RWPE1 (cell line): Measurements from ENCODE around the gene CTRB1.

Experiments used
- CTCF ChIA-PET: fragments of 350-600 bp; sonication (Branson Sonifier 250); formaldehyde crosslinking; extraction: SDS; loops from one replicate; lab custom pipeline; 2021; lab: Yijun Ruan, JAX
- POLR2A ChIA-PET: fragments of 400-600 bp; formaldehyde crosslinking; extraction: SDS; loops from one replicate; lab custom pipeline; 2020; ENCODE audit warnings: antibody characterized with exemption; ENCODE audit not compliant: low non-redundant PET; lab: Yijun Ruan, JAX
- DNase-seq: peaks from one replicate; pipeline ENCODE4 v3.0.0; 2012; ENCODE audit warnings: low spot score
- H3K27ac ChIP-seq: fragments of 450-650 bp; 2 replicates; pipeline ENCODE4 v1.5.1; 2017
- CTCF ChIP-seq: fragments of 450-650 bp; conservative IDR thresholded peaks from 2 replicates; pipeline ENCODE4 v1.5.1; 2017; ENCODE audit warnings: low read depth, mild to moderate bottlenecking

CTRB1 gene

DNA sequence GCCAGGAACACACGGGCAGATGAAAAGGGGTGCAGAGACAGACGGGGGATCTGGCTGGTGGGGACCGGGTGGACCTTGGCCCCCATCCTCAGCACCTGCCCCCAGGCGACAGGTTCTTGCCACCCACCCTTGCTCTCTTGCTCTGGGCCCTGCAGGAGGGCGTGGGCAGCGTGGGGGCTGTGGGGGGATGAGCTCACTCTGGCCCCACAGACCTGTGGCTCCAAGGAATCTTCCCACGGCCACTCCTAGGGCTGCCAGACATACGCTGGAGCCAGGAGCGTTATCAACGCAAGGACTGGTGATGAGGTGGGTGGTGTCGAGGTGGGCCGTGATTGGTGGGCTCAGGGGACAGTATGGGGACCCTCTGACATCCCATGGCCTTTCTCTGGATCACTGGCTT, 6.3 kb downstream of the CTRB1 start:
- TF ChIP-seq CTCF = no peak
- no peak overlapping the region for H3K27ac ChIP-seq
- ChIA-PET CTCF (interaction anchor here (0.7 kb wide), 1 partner anchor 9 kb away, joined by 3 read pairs; no protein-coding TSS in a partner anchor), POLR2A (no interaction called here)
- DNase-seq = no peak

DNA sequence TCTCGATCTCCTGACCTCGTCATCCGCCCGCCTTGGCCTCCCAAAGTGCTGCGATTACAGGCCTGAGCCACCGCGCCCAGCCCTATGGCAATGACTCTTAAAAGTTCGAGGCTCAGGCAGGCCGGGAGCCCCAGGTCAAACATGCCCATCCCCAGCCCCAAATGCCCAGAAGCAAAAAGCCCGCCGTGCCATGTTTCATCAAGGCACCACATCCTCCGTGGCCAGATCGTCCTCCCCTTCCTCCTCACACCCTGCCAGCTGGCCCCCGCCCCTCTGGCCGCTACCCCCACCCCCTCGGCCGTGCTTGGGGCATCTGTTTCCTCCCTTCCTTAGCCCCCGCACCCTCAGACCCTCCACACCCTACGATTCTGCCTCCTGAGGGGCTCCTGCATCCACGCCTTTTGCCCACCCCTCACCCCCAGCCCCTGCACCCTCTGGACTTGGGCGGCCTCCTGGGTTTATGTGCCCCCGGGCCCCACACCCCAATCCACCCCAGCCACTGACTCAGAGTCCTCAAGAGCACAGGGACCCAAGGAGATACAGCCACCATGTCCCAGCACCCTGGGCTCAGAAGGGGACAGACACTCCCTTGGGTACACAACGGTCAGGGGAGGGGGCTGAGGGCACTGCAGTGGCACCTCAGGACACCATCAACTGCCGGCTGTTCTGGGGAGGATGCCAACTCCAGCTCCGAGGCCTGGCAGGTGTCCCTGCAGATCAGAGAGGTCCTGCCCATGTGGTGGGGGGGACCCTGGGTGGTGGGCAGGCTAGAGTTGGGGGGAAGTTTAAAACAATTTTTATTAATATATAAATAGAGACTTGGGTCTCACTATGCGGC, 7.1 kb downstream of the CTRB1 start:
- CTCF ChIA-PET = interaction anchor here (0.6 kb wide), 1 partner anchor 167 kb away, joined by 5 read pairs; no protein-coding TSS in a partner anchor
- H3K27ac ChIP-seq = no peak overlapping the region
- no peak for TF ChIP-seq CTCF
- POLR2A ChIA-PET = no interaction called here
- DNase-seq = no peak

- TF ChIP-seq CTCF = no peak
- POLR2A ChIA-PET = no interaction called here
- peak overlapping the region; percentile 49 for H3K27ac ChIP-seq
- no peak for DNase-seq
- CTCF ChIA-PET = interaction anchor here (0.6 to 1.6 kb wide), 2 partner anchors 28 to 115 kb away, joined by 3 to 6 read pairs; no protein-coding TSS in a partner anchor
These were observed 8.0 kb downstream of the CTRB1 start for GRCh38 chr16:75226550-75227360.

DNA sequence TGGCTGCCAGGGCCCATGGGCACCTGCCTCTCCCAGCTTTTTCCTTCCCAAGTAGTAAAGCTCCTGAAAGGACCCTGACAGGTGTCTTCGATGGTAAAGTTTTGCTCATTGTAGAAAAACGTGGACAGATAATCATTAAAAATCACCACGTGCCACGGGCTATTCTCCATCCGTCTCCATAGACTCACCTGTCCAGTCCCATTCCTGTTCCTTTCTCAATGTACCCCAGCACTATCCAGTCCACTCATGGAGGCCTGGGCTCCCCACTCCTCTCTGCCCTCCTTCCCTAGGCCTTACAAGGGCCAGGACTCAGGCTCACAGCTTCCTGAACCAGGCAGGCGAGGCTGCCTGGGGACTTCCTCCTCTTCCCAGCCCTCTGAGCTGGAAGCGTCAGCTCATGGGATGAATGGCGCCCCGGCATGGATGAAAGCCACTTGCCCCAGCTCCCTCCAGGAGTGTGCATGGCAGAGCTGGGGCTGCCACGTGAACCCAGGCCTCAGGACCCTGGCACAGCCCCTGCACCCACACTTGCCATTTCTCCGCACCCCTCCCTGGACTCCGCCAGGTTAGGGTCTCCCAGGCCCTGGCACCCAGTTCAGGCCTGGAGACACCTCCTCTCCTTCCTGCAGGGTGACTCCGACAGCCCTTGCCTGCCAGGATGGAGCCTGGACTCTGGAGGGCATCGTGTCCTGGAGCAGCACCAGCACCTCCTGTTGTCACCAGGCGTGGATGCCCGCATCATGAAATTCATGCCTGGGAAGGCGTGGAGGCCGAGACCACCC, 8.8 kb downstream of the CTRB1 start:
- H3K27ac ChIP-seq = peak overlapping the region; percentile 49
- no peak for TF ChIP-seq CTCF
- DNase-seq = no peak
- CTCF ChIA-PET = interaction anchor here (1.6 kb wide), 1 partner anchor 29 kb away, joined by 6 read pairs; no protein-coding TSS in a partner anchor
- POLR2A ChIA-PET = no interaction called here

DNA sequence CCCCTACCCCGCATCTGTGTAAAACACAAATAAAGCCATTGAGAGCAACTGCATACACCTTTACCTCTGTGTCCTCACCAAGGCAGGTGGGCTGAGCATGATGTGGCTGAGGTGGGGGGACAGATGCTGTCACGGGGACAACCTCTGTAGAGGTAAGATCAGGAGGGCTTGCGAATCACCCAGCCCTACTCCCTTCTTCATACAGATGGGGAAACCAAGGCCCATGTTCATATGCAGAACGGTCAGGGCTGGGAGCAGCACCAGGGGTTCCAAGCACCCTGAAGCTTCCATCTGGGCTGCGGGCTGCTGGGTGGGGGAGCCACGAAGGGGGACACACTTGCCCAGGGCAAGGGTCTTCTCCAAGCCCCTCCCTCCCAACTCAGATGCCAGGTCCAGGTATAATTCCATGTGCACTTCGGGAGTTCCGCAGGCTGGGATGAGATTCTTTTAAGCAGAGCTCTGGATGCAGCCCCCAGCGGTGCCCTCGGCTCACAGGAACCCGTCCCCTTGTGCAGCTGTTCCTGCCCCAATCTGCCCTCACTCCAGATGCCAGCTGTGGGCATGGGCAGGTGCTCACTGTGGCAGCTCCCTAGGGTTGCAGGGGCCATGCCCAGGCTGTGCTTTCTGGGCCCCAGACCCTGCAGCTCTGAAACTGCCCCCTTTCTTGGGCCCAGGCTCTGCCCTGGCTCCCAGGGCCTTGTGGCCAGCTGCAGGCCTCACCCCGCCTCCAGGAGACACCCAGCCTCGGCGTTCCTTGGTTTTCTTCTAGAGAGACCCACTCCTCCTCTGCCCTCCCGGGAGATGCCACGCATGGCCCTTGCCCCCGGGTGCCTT, 9.6 kb downstream of the CTRB1 start:
- ChIA-PET CTCF (interaction anchor here (0.7 to 1.6 kb wide), 2 partner anchors 20 to 30 kb away, joined by 4 to 6 read pairs; no protein-coding TSS in a partner anchor), POLR2A (no interaction called here)
- peak overlapping the region; percentile 49 for H3K27ac ChIP-seq
- no peak for DNase-seq
- no peak for TF ChIP-seq CTCF
